Smooth muscle cell of bladder (primary cell): ENCODE measurements around the gene ATP13A2. TPM values are rescaled to one million over a fixed set of nuclear protein-coding genes. Genes with fewer than 3 reads are reported as not detected.

Experiments
- total RNA-seq: library from RNA; depleted of rRNA; stranded (reverse); fragments of >200 nt; gene quantifications from 2 replicates; pipeline ENCODE4 v1.2.3, GENCODE V29; 2014

ATP13A2 gene, protein sequence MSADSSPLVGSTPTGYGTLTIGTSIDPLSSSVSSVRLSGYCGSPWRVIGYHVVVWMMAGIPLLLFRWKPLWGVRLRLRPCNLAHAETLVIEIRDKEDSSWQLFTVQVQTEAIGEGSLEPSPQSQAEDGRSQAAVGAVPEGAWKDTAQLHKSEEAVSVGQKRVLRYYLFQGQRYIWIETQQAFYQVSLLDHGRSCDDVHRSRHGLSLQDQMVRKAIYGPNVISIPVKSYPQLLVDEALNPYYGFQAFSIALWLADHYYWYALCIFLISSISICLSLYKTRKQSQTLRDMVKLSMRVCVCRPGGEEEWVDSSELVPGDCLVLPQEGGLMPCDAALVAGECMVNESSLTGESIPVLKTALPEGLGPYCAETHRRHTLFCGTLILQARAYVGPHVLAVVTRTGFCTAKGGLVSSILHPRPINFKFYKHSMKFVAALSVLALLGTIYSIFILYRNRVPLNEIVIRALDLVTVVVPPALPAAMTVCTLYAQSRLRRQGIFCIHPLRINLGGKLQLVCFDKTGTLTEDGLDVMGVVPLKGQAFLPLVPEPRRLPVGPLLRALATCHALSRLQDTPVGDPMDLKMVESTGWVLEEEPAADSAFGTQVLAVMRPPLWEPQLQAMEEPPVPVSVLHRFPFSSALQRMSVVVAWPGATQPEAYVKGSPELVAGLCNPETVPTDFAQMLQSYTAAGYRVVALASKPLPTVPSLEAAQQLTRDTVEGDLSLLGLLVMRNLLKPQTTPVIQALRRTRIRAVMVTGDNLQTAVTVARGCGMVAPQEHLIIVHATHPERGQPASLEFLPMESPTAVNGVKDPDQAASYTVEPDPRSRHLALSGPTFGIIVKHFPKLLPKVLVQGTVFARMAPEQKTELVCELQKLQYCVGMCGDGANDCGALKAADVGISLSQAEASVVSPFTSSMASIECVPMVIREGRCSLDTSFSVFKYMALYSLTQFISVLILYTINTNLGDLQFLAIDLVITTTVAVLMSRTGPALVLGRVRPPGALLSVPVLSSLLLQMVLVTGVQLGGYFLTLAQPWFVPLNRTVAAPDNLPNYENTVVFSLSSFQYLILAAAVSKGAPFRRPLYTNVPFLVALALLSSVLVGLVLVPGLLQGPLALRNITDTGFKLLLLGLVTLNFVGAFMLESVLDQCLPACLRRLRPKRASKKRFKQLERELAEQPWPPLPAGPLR
- 10.8 and 15.3 TPM in 2 replicates for total RNA-seq

DNA sequence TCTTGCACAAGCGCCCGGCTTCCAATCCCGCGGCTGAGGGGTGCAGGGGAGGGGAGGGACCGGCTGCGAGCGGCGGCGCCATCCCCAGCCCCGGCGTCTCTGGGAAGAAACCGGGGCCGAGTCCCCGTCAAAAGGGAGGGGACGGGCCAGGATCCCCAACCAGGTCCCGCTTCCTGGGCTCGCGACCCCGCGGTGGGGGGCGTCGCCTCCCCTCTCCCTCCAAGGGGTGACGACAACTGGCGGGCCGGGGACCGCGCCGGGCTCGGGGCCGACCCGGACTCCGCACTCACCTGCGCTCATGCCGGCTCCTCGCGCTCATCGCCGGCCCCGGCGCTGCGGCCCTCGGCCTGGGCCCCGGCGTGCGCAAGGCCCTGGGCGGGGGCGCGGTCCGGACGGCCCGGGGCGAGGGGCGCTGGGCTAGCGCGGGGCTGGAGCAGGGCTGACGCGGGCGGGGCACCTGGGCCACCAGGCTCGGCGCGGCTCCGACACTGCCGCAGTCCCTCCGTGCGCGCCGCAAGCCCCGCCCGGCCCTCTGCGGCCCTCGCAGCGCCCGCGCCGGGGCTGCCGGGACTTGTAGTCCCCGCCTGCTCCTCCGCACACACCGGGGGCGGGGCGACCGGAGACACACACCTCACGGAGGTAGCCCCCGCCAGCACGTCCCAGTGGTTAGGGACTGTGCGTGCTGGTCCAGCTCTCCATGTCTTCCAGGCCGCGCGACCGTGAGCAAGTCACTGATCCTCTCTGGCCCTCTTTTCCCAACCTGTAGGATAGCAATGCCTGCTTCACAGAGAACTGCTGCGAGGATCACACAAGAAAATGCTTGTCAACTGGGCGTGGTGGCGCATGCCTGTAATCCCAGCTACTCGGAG, at the start of gene ATP13A2:
ATP13A2 (minus strand) TSS at position 490 of the 869 bp plus-strand sequence; CDS start at position 300, 190 bp downstream.

DNA sequence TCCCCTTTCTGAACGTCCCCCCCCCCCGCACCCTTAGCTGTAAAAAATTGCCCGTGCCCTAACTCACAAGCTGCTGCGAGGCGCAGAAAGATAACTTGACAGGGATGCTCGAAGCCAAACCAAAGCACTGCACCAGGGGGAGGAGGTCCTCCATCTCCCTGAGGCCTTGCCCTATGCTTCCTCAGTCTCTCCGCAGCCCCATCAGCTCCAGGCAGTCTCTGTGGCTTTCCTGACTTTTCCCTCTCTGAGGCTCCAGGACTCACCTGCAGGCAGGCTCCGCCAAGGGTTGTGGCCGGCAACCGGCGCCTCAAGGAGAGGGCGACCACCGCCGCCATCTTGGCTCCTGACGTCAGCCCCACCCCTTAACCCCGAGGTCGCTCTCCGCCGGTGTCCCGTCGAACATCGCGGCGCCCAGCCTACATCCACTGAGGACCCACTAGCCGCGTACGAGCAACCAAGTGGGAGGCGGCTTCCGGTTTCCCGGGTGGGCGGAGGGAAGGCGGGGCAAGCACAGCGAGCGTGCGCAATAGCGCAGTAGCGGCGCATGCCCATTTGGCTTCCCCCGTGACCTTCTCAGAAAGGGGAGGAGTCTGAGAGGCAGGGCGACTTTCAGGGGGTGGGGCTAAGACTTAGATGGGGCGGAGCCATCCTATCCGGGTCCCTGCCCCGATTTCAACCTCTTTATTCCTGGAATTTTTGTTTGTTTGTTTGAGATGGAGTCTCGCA, 42.1 kb upstream of the ATP13A2 start, which contains the start of gene SDHB:
SDHB (minus strand) TSS at position 348 of the 726 bp plus-strand sequence; CDS start at position 335, 13 bp downstream.

DNA sequence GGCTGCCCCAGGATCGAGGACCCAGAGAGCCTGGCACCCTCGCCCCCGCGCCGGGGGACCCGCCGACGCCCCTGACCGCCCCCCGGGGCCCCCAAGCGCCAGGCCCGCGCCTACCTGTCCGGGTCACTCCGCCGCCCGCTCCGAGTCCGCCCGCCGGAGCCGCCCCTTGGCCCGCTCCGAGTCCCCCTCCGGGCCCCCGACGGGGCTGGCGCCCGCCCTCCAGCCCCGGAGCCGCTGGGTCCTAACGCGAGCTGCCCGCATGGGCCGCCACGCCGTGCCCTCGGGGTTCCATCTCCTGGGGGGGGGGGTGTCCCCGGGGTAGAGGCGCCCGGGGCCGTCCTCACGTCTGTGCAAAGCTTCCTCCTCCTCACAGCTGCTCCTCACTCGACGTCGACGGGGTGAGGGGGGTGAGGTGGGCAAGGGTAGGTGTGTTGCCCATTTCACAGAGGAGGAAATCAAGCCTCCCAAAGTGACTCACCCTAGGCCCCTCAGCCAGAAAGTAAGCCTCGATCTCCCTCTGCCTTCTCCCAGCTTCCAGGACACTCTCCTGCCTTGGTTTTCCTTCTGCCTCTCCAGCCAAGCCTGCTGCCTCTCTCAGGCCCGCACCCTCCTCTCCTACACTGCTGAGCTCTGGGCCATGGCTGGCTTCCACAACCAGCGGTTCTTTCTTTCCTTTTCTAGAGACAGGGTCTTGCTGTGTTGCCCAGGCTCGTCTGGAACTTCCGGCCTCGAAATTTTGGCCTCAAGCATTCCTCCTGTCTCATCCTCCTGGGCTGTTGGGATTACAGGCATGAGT, 31.1 kb downstream of the ATP13A2 start, which contains the start of gene MFAP2:
MFAP2 (minus strand) TSS at position 148 of the 796 bp plus-strand sequence. CDS start 2,347 bp downstream, outside the sequence.

Other genes starting within 250 kb of the ATP13A2 start
- gene RNU1-2, start 115.9 kb downstream of the ATP13A2 start, total RNA-seq: 3,030 and 4,050 TPM in 2 replicates
- 15.8 and 25.1 TPM in 2 replicates for gene CROCC, start 90.0 kb downstream of the ATP13A2 start, total RNA-seq
- 10.7 and 19.6 TPM in 2 replicates for gene MFAP2, start 31.3 kb downstream of the ATP13A2 start, total RNA-seq
- 141 and 145 TPM in 2 replicates for gene SDHB, start 42.1 kb upstream of the ATP13A2 start, total RNA-seq
- gene PADI2, start 107.5 kb upstream of the ATP13A2 start, total RNA-seq: not detected in 2 replicates
- under 0.01 TPM in 2 replicates for gene PADI1, start 193.2 kb upstream of the ATP13A2 start, total RNA-seq
- gene PADI3, start 237.2 kb upstream of the ATP13A2 start, total RNA-seq: not detected in 2 replicates